ENCODE results near the gene ASCL2. TPM values are rescaled to one million over a fixed set of nuclear protein-coding genes. Genes with fewer than 3 reads are reported as not detected.

Gene ASCL2
- total RNA-seq, 1 experiment from 2014 or later = 0.35 TPM

DNA sequence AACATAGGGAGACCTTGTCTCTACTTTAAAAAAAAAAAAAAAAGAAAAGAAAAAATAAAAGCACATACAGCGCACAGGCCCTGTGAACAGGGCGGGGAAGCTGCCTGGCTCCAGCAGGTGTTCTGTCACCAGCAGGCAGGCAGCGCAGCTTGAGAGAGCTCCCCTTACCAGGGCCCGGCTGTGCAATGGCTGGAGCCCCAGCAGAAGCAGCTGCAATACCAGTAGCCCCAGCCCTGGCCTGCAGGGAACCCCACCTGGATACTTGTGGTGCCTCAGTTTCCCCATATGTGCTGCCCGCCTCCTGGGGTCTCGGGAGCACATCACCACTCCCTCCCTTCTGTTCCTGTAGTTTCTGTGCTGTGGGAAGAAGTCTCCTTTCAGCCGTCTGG is 43.7 kb upstream of the ASCL2 start:
- Histone ChIP-seq H3K4me1 (ENCODE audit: insufficient read depth, low read length) (no peaks in the 10 kb centered on the region), H3T11ph (ENCODE audit: low read length) (no peak overlapping the region), H3K56ac (ENCODE audit: insufficient read length, low read depth, low read length) (no peak overlapping the region), H3K9ac (ENCODE audit: extremely low read depth, insufficient read length, low read length) (no peak overlapping the region), H2BK5ac (ENCODE audit: insufficient read length, low read length) (no peak overlapping the region), H3K14ac (ENCODE audit: insufficient read depth, low read length) (no peak overlapping the region), H3K27ac (ENCODE audit: insufficient read length, low read depth, low read length) (no peak overlapping the region), H3K23ac (ENCODE audit: insufficient read length, low read depth, low read length) (no peak overlapping the region), H4K91ac (ENCODE audit: insufficient read length, low read depth, low read length) (no peak overlapping the region), H4K8ac (replicated peaks; ENCODE audit: insufficient read length, low read depth, low read length) (no peak overlapping the region), H2BK15ac (ENCODE audit: low read depth, low read length) (no peak overlapping the region), H4K5ac (ENCODE audit: insufficient read length, low read depth, low read length) (no peak overlapping the region), H3K4ac (ENCODE audit: low read depth, low read length) (no peak overlapping the region), H2AFZ (ENCODE audit: low read length) (no peak overlapping the region), H4K20me1 (ENCODE audit: control insufficient read depth, insufficient read depth, insufficient read length) (no peaks in the 10 kb centered on the region), H3K18ac (ENCODE audit: insufficient read length, low read depth, low read length) (no peak overlapping the region), H3K9me3 (ENCODE audit: control insufficient read depth, low read depth, low read length) (no peaks in the 10 kb centered on the region), H2BK120ac (ENCODE audit: low read depth, low read length, poor library complexity, severe bottlenecking) (no peak overlapping the region), H2BK12ac (ENCODE audit: insufficient read length, low read depth, low read length) (no peak overlapping the region), H3K27me3 (ENCODE audit: insufficient read depth, low read length) (no peaks in the 10 kb centered on the region), H3K79me1 (ENCODE audit: insufficient read depth, low read depth, low read length, poor library complexity, severe bottlenecking) (no peaks in the 10 kb centered on the region), H3K23me2 (ENCODE audit: insufficient read length, low read depth, low read length, poor library complexity, severe bottlenecking) (no peaks in the 10 kb centered on the region), H2AK5ac (ENCODE audit: insufficient read length, low read length) (no peak overlapping the region), H3K79me2 (ENCODE audit: insufficient read depth, low read length) (no peaks in the 10 kb centered on the region), H3K4me2 (ENCODE audit: insufficient read depth, insufficient read length, low read length) (no peak overlapping the region), H2BK20ac (ENCODE audit: low read depth, low read length, poor library complexity, severe bottlenecking) (no peak overlapping the region)
- no peaks in the 10 kb centered on the region for H3K4me1 Mint-ChIP-seq
- no CpG with 5 or more reads among the region's 7 CpGs for WGBS (ENCODE audit: extremely low coverage, insufficient read length, low lambda C conversion rate)
- H3K27me3 Mint-ChIP-seq (ENCODE audit: low read depth) = peaks cover 13% of the 10 kb centered on the region
- no peak overlapping the region for H3K4me3 Mint-ChIP-seq
- H3K27ac Mint-ChIP-seq = no peak overlapping the region
- DNase-seq = no peak
- H3K36me3 Mint-ChIP-seq (ENCODE audit: insufficient read depth in 1 of 3, low read depth in 3 of 3) = no peaks in the 10 kb centered on the region
- TF ChIP-seq, protein P1, sequence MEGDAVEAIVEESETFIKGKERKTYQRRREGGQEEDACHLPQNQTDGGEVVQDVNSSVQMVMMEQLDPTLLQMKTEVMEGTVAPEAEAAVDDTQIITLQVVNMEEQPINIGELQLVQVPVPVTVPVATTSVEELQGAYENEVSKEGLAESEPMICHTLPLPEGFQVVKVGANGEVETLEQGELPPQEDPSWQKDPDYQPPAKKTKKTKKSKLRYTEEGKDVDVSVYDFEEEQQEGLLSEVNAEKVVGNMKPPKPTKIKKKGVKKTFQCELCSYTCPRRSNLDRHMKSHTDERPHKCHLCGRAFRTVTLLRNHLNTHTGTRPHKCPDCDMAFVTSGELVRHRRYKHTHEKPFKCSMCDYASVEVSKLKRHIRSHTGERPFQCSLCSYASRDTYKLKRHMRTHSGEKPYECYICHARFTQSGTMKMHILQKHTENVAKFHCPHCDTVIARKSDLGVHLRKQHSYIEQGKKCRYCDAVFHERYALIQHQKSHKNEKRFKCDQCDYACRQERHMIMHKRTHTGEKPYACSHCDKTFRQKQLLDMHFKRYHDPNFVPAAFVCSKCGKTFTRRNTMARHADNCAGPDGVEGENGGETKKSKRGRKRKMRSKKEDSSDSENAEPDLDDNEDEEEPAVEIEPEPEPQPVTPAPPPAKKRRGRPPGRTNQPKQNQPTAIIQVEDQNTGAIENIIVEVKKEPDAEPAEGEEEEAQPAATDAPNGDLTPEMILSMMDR (conservative IDR thresholded peaks at IDR 0.05) = no peak
- peaks cover 0 to 3% of the 10 kb centered on the region in 2 experiments; a peak in 1 of 5 replicates for H3K9me3 Mint-ChIP-seq

Data from H9 (cell line).